Subcutaneous adipose tissue (tissue), 4 donors: ENCODE data around the gene MOB1B. TPM values are rescaled to one million over a fixed set of nuclear protein-coding genes. Genes with fewer than 3 reads are reported as not detected.

ENCODE experiments used
- total RNA-seq, 4 donors: library from RNA; depleted of rRNA; stranded (reverse); fragments of >200 nt; gene quantifications; one replicate each; pipeline ENCODE4 v1.1.0, GENCODE V29; 2016
- TF ChIP-seq, protein P1 (sequence below): fragments of 450-650 bp; IDR thresholded peaks from one replicate; pipeline ENCODE4 v1.5.1; 2016; ENCODE audit warnings: low read depth, mild to moderate bottlenecking, control low read depth, antibody characterized with exemption, moderate library complexity

The MOB1B gene
- total RNA-seq, 4 donors from 2014 or later, result 10.9 to 23.6 (median 18.8) TPM

DNA sequence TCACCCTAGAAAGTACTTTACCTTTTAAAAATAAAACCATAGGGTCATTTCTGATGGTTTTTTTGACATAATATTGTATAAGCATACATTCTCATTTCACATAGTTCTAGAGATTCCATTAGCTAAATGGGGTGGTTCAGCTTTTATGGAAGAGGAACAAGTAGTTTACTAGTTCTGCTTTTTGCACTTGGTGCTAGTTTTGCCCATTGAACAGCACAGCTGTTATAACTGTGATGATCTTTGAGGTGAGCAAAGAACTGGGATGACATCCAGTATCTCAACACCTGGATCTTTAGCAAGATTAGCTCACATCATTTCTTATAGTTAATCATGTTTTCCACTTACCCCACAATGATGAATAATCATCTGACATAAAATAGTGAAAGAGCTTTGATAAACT, 40.9 kb downstream of the MOB1B start:
- TF ChIP-seq, protein P1, sequence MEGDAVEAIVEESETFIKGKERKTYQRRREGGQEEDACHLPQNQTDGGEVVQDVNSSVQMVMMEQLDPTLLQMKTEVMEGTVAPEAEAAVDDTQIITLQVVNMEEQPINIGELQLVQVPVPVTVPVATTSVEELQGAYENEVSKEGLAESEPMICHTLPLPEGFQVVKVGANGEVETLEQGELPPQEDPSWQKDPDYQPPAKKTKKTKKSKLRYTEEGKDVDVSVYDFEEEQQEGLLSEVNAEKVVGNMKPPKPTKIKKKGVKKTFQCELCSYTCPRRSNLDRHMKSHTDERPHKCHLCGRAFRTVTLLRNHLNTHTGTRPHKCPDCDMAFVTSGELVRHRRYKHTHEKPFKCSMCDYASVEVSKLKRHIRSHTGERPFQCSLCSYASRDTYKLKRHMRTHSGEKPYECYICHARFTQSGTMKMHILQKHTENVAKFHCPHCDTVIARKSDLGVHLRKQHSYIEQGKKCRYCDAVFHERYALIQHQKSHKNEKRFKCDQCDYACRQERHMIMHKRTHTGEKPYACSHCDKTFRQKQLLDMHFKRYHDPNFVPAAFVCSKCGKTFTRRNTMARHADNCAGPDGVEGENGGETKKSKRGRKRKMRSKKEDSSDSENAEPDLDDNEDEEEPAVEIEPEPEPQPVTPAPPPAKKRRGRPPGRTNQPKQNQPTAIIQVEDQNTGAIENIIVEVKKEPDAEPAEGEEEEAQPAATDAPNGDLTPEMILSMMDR, result no peak

DNA sequence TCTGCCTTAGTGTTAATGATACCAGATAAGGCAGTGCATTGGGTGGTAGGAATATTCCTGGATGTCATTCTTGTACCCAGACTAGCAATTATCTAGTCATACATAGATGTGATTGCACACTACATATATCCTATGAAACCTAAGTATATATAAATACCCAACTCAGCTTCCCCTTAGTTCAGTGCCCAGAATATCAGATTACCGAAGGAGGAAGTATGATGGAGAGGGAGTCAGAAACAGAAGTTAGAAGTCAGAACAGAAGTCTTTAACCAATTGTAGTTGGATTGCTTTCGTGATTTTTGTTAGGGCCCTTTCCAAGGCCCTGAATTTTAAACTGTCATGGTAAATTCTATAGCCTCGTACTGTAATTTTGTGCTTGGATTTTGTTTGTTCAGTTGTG, 42.9 kb downstream of the MOB1B start:
- TF ChIP-seq, protein P1, result no peak

DNA sequence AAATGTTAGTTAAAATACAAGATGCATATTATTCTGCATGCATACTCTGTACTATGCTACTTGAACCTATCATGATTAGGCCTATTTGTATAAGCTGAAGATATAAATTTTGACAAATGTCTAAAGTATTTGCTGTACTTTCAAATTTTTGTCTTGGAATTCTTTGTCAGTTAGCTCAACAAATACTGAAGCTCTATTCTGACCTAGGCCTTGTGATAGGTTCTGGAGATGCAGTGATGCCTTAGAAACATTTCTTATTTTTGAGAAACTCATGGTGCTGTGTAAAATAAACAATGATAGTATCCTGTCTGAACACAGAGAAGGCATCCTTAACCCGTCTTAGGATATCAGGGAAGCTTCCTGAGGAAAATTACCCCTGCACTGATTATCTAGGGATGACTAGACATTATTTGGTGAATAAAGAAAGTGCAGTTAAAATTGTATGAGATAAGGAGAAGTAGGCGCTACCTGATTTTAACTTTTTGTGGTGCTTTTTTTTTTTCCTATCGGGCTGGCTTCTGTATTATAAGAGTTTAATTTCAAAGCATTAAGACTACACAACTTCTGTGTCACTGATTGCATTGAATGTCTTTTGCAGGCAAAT, 43.4 kb downstream of the MOB1B start:
- TF ChIP-seq, protein P1, result no peak

DNA sequence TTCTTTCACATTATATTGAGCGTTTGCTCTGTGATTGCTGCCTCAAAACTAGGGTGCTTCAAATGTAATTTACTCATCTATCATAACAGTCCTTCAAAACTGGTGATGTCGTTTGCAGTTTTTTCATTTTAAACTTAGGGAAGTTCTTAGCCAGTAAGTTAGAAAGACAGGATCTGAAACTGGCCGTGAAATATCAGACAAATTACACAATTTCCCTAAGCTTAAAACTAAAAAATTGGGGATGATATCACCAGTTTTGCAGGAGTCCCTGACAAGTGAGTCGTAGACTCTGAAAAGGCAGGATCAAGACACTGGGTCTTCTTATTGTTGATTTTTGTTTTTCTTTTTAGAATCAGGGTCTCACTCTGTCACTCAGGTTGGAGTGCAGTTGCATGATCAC, 44.8 kb downstream of the MOB1B start:
- TF ChIP-seq, protein P1, result no peak

DNA sequence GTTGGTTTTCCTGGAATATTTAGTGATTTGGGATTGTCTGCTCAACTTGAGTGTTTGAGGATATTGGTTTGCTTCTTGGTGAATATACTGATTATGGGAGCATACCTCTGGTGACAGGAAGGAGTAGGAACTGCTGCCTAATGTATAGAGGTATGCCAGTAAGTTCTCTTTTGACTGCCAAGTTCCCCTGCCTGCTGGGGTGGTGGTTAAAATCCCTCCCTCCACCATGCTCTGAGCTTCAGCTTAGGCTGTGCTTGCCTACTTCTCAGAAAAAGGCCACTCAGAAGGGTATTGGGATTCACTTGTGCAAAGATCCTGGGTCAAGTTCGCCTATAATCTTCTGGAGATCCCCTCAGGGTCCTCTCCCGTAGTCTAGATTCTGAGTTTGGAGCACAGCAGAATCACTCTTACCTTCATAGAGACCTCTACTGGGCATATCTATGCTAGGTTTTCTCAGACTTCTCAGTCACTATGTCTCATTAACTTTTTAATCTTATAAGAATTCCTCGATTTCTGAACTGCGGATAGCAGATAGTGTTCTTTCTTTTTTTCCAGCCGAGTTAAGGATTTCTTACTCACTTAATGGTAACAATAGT, 46.6 kb downstream of the MOB1B start:
- TF ChIP-seq, protein P1, result no peak

DNA sequence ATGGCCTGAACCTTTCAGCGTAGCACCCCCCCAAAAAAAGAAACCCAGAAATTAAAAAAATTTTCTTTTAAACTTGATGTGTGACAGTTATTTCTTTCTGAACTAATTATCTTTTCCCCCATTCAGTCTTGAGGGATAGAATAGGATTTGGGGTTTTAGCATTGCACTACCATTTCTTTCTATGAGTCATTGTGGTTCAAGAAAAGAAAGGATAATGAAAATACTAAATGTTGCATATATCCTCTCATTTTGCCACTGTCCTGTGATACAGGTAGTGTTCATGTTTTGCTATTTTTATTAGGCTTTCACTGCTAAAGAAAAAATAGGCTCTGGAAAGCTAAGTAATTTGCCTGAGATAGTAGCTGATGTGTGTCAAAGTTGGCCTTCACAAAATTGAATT, 51.9 kb downstream of the MOB1B start:
- TF ChIP-seq, protein P1, result no peak

DNA sequence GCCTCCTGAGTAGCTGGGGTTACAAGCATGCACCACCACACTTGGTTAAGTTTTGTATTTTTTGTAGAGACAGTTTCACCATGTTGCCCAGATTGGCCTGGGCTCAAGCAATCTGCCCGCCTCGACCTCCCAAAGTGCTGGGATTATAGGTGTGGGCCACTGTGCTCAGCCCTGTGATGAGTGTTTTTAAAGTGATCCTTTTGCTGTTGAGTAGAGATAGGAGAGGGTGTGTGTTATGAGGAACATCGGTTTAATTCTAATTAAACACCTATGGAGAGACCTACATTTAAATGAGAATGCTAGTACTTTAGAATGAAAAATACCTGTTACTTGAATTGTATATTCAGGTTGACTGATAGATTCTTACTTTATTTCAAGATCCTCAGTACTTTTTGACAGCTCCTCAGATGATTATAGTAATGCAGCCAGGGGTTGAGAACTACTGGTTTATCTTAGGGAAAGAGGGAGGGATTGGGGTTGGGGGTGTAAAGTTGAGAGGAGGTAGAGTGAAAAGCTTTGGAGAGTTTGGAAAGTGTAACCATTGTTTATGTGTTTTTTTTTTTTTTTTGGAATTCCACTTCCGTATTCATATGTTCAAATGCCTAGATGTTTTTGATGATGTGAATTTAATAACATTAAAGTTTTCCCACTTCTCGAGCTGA, 54.5 kb downstream of the MOB1B start:
- TF ChIP-seq, protein P1, result no peak
